ENCODE data around the gene CERT1.
"Not testable (repeated sequence)": the region's sequence is repeated elsewhere in the genome, so short reads cannot be mapped to it uniquely, and the experiment has no call there.

The CERT1 gene

GRCh38 chr5:75523275-75523674, 11.8 kb upstream of the CERT1 start:
- no peak for DNase-seq

- no peak for DNase-seq
Measured at GRCh38 chr5:75522542-75522941, 11.1 kb upstream of the CERT1 start.

GRCh38 chr5:75522025-75522424, 10.6 kb upstream of the CERT1 start:
- no peak for DNase-seq

DNA sequence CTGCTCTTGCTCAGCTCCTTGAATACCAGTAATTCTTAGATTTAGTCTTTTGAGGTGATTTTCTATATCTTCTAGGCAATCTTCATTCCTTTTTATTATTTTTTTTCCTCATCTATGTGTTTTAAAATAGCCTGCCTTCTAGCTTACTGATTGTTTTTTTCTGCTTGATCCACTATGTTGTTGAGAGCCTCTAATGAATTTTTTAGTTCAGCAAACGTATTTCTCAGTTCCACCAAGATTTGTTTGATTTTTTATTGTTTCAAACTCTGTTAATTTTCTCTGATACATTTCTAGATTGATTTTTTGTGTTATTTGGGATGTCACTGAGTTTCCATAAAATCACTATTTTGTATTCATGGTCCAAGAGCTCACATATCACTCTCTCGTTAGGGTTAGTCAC, 9.8 kb upstream of the CERT1 start:
- no peak for DNase-seq

GRCh38 chr5:75519761-75520160, 8.3 kb upstream of the CERT1 start:
- no peak for DNase-seq

GRCh38 chr5:75514323-75514722, 2.9 kb upstream of the CERT1 start:
- DNase-seq: no peak

DNA sequence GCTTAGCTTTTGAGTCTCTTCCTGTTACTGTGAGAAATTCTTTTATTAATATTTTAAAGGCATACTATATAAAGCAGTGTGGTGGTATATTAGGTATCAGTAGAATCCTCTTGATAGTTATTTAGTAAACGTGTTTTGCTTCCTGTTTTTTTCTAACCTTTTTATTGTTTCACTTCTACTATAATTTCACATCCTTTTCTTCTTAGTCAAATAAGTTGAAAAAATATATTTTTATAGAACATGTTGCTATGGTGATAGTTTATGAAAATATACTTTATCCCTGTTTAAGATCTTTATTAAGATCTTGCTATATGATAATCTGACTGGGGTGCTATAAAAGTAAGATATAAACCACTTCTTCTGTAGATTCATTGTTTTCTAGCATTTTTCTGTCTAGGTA, 2.4 kb upstream of the CERT1 start:
- no peak for DNase-seq

- DNase-seq: no peak
Measured at GRCh38 chr5:75512383-75513074, 1.1 kb upstream of the CERT1 start.

DNA sequence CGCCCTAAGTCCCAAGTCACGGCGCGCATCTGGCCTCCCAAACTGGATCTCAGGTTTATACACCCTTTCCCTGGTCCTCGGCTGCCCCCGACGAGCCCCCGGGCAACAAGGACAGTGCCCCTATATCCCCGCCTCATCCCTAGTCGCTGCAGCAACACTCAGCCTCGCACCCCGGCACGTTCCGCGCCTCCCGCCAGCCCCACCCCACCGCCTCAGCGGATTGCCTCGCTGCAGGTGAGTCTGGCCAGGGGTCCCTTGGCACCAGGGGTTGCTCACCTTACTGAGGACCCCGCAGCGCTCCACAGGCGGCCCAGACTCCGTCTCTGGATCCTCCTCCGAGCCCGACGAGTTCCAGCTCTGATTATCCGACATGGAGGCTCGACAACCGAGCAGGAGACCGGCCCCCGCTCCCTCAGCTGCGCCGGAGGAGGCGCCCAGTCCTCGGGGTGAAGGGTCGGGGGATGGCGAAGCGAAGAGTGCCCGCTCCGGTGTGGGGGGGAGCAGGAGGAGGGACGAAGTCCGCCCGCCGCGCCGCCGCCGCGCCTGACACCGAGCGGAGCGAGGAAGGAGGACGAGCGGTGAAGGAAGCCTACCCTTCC, 494 bp downstream of the CERT1 start:
- peak; percentile 52 for DNase-seq

DNA sequence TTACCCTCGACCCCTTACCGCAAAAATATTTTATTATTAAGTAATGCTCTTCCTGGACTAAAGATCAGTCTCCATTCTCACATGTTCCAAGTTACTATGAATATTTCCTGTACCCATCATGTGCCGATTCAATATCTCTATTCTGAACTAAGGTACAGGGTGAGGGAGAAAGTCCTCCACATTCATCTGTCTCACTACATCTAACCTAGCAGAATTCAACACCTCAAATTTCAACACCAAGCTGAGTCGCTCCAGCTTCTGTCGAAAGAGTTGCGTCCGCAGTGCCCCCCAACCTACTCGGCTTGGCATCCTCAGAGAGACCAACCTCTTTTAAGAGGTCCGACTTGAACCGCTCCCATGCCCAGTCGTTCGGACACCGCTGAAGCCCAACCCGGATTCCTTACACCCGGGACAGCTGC, 1.0 kb downstream of the CERT1 start:
- no peak for DNase-seq

- no peak for DNase-seq
Measured at GRCh38 chr5:75509956-75510355, 1.5 kb downstream of the CERT1 start.

GRCh38 chr5:75509546-75509945, 1.9 kb downstream of the CERT1 start:
- no peak for DNase-seq

GRCh38 chr5:75507841-75508240, 3.6 kb downstream of the CERT1 start:
- DNase-seq: no peak

DNA sequence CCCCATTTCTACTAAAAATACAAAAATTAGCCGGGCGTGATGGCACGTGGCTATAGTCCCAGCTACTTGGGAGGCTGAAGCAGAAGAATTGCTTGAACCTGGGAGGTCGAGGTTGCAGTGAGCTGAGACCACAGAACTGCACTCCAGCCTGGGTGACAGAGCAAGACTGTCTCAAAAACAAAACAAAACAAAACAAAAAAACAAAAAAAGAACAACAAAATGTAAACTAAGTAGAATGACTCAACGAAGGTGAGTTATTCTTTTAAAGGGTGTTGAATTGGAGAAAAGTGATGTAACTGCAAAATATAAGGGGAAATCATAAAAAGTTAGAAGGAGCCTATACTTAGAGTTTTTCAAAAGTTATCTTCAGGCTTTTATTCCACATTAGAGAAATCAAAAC, 6.3 kb downstream of the CERT1 start:
- DNase-seq: not testable (repeated sequence)

DNA sequence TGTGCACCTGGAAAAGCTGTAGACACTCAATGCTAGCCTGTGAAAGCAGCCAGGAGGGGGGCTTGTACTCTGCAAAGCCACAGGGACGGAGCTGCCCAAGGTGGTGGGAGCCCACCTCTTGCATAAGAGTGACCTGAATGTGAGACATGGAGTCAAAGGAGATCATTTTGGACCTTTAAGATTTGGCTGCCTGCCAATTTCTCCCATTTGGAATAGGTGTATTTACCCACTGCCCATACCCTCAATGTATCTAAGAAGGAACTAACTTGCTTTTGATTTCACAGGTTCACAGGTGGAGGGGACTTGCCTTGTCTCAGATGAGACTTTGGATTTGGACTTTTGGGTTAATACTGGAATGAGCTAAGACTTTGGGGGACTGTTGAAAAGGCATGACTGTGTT, 12.6 kb downstream of the CERT1 start:
- not testable (repeated sequence) for DNase-seq

- DNase-seq: no peak
Measured at GRCh38 chr5:75498208-75498777, 13.1 kb downstream of the CERT1 start.

GRCh38 chr5:75496026-75496425, 15.4 kb downstream of the CERT1 start:
- no peak for DNase-seq

DNA sequence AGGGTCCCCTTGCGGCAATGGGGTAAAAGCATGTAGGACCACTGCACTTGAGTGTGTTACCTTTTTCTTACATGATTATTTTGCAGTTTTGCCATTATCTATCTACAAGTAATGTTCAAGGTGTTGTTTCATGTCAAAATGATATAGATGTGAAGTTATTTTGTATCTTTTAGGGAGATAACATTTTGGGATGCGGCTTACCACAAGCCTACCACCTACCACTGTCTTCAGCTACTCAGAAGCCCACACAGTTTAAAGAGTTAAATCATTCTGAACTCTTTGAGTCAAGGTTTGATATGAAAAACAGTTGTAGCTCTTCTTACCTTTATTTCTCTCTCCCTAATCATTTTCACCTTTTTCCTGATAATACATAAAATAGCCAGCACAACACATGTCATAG, 19.8 kb downstream of the CERT1 start:
- DNase-seq: no peak

- not testable (repeated sequence) for DNase-seq
Measured at GRCh38 chr5:75489847-75490246, 21.6 kb downstream of the CERT1 start.

- DNase-seq: no peak
Measured at GRCh38 chr5:75484605-75485004, 26.8 kb downstream of the CERT1 start.

- no peak for DNase-seq
Measured at GRCh38 chr5:75482482-75482881, 28.9 kb downstream of the CERT1 start.

DNA sequence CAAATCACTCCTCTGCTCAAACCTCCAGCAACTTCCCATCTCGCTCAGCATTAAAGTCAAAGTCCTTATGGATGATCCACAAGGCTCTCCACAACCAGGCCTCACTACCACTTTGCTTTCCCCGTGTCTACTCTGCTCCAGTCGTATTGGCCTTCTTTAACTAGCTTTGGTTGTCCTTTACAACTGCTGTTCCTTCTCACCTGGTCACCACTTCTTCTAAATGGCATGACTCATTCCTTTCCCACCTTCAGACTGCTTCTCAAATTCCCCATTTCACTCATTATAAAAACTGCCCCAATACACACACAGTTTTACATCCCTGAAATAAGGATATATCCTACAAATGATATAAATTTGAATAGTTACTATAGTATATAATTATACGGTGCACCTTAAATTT, 30.4 kb downstream of the CERT1 start:
- no peak for DNase-seq

- no peak for DNase-seq
Measured at GRCh38 chr5:75475364-75475763, 36.1 kb downstream of the CERT1 start.

GRCh38 chr5:75473463-75473862, 38.0 kb downstream of the CERT1 start:
- no peak for DNase-seq

GRCh38 chr5:75472973-75473372, 38.5 kb downstream of the CERT1 start:
- DNase-seq: no peak

All from stimulated activated CD8-positive, alpha-beta memory T cell treated with anti-CD3 and anti-CD28 coated beads, Interleukin-4, amount 100 ng/mL, for 48 hours (primary cell).